Transverse colon (tissue), 4 donors: ENCODE measurements around the gene SEC61A1. TPM values are rescaled to one million over a fixed set of nuclear protein-coding genes. Genes with fewer than 3 reads are reported as not detected.

Source experiments
- DNase-seq: peaks from one replicate; pipeline ENCODE4 v3.0.0-alpha.2; 2019
- H3K27ac ChIP-seq, 4 donors: fragments of 200-600 bp; sonication (generic); 2 replicates each; pipeline ENCODE4 v1.5.1; 2016 to 2018; ENCODE audit warnings: inconsistent platforms in 4 of 4
- H3K27me3 ChIP-seq: fragments of 200-600 bp; sonication (generic); 2 replicates; pipeline ENCODE4 v1.5.1; 2017; ENCODE audit warnings: inconsistent platforms
- H3K36me3 ChIP-seq, 4 donors: fragments of 200-600 bp; sonication (generic); 2 replicates each; pipeline ENCODE4 v1.5.1; 2017 to 2019; ENCODE audit warnings: inconsistent platforms in 4 of 4
- H3K4me1 ChIP-seq, 4 donors: fragments of 200-600 bp; sonication (generic); 2 replicates each; pipeline ENCODE4 v1.5.1; 2017 to 2020; ENCODE audit warnings: inconsistent platforms in 4 of 4
- H3K4me3 ChIP-seq, 4 donors: fragments of 200-600 bp; sonication (generic); 1 replicate in 1 of 4; 2 replicates in 3 of 4; pipeline versions ENCODE4 v1.5.1 to v1.6.1; 2017 to 2019; ENCODE audit warnings: inconsistent platforms in 4 of 4
- H3K9me3 ChIP-seq, 2 donors: fragments of 200-600 bp; sonication (generic); 2 replicates each; pipeline ENCODE4 v1.5.1; 2017 to 2019; ENCODE audit warnings: inconsistent platforms in 2 of 2
- EP300 ChIP-seq: sonication (generic); formaldehyde crosslinking; IDR thresholded peaks from one replicate; pipeline ENCODE4 v1.6.1; 2017; ENCODE audit warnings: antibody characterized with exemption, low read depth
- POLR2A ChIP-seq: fragments of 450-650 bp; IDR thresholded peaks from one replicate; pipeline ENCODE4 v1.6.1; 2016; ENCODE audit warnings: antibody characterized with exemption, mild to moderate bottlenecking, moderate library complexity
- POLR2AphosphoS5 ChIP-seq, 3 donors: sonication (generic); formaldehyde crosslinking; IDR thresholded peaks; one replicate each; pipeline ENCODE4 v1.6.1; 2016; ENCODE audit warnings: antibody characterized with exemption in 3 of 3
- WGBS, 2 donors: methylation state at CpG; one replicate each; pipeline ENCODE4 v1.1.5; 2018; ENCODE audit warnings: low coverage in 1 of 2; 5-methylcytosine and 5-hydroxymethylcytosine counted together
- in situ Hi-C, 4 donors: fragments of 200-750 bp; cut with MboI; loops; one replicate each; pipeline versions ENCODE4 v1.15.0 to v1.15.1; 2017; ENCODE audit warnings: low sequenced_read_pairs in 3 of 4, low pct_ligation_motif_present in 1 of 4, low pct_unique_long_range_greater_than_20kb in 1 of 4
- intact Hi-C: fragments of 100-400 bp; cut with DNase I; formaldehyde crosslinking; loops from one replicate; pipeline ENCODE4 v1.15.1; 2023; ENCODE audit warnings: low total_unique reads
- total RNA-seq, 4 donors: library from RNA; depleted of rRNA; stranded (reverse); fragments of >200 nt; gene quantifications; one replicate each; pipeline ENCODE4 v1.1.0, GENCODE V29; 2016
- TF ChIP-seq, protein P1 (sequence below), 5 experiments: fragments of 200-600 bp in 3 of 5; fragments of 450-650 bp in 2 of 5; sonication (generic) in 3 of 5; IDR thresholded peaks; 1 replicate in 2 of 5; 2 replicates in 3 of 5; pipeline ENCODE4 v1.5.1; 2016 to 2017; ENCODE audit warnings: antibody characterized with exemption in 5 of 5, inconsistent platforms in 3 of 5, mild to moderate bottlenecking in 2 of 5, moderate library complexity in 1 of 5

SEC61A1 gene
- total RNA-seq, 4 donors from 2014 or later = 86.6 to 116 (median 115) TPM

GRCh38 chr3:128077665-128078064, 25.4 kb downstream of the SEC61A1 start:
- in situ Hi-C loops (loop anchor here in 3 of 4 donors (25.0 kb wide), 3 partner anchors 410 to 535 kb away; partner anchors contain the start of gene GATA2 (in 1 of the 3)), intact Hi-C loops (no loop called here)
- H3K4me3 ChIP-seq = no peak overlapping the region
- no peak for DNase-seq
- 67% methylated on average over 1 of the region's 1 CpG; no CpG with 5 or more reads in 1 of the 2 donors for WGBS, 2 donors
- no peaks in the 10 kb centered on the region for H3K36me3 ChIP-seq
- no peaks in the 10 kb centered on the region for H3K9me3 ChIP-seq
- peaks cover 4% of the 10 kb centered on the region for H3K27me3 ChIP-seq
- H3K4me1 ChIP-seq = peaks cover 8 to 38% (median 34%) of the 10 kb centered on the region in 4 donors
- H3K27ac ChIP-seq = no peak overlapping the region
- no peak for TF ChIP-seq POLR2AphosphoS5 (IDR thresholded peaks at IDR 0.05)
- TF ChIP-seq POLR2A = no peak
- TF ChIP-seq, protein P1, sequence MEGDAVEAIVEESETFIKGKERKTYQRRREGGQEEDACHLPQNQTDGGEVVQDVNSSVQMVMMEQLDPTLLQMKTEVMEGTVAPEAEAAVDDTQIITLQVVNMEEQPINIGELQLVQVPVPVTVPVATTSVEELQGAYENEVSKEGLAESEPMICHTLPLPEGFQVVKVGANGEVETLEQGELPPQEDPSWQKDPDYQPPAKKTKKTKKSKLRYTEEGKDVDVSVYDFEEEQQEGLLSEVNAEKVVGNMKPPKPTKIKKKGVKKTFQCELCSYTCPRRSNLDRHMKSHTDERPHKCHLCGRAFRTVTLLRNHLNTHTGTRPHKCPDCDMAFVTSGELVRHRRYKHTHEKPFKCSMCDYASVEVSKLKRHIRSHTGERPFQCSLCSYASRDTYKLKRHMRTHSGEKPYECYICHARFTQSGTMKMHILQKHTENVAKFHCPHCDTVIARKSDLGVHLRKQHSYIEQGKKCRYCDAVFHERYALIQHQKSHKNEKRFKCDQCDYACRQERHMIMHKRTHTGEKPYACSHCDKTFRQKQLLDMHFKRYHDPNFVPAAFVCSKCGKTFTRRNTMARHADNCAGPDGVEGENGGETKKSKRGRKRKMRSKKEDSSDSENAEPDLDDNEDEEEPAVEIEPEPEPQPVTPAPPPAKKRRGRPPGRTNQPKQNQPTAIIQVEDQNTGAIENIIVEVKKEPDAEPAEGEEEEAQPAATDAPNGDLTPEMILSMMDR (IDR thresholded peaks at IDR 0.05) = no peak
- no peak for TF ChIP-seq EP300

- 92 to 93% methylated on average over 3 to 5 of the region's 5 CpGs for WGBS, 2 donors
- H3K4me1 ChIP-seq = peaks cover 8 to 40% (median 35%) of the 10 kb centered on the region in 4 donors
- in situ Hi-C loops (loop anchor here in 3 of 4 donors (25.0 kb wide), 3 partner anchors 409 to 534 kb away; partner anchors contain the start of gene GATA2 (in 1 of the 3)), intact Hi-C loops (no loop called here)
- H3K27me3 ChIP-seq = peaks cover 4% of the 10 kb centered on the region
- no peak for TF ChIP-seq POLR2AphosphoS5 (IDR thresholded peaks at IDR 0.05)
- TF ChIP-seq, protein P1 (IDR thresholded peaks at IDR 0.05) = no peak
- TF ChIP-seq POLR2A = no peak
- no peak for TF ChIP-seq EP300
- DNase-seq = no peak
- H3K36me3 ChIP-seq = no peaks in the 10 kb centered on the region
- H3K4me3 ChIP-seq = no peak overlapping the region
- no peaks in the 10 kb centered on the region for H3K9me3 ChIP-seq
- no peak overlapping the region for H3K27ac ChIP-seq
Observed at GRCh38 chr3:128078322-128078721, 26.1 kb downstream of the SEC61A1 start.

DNA sequence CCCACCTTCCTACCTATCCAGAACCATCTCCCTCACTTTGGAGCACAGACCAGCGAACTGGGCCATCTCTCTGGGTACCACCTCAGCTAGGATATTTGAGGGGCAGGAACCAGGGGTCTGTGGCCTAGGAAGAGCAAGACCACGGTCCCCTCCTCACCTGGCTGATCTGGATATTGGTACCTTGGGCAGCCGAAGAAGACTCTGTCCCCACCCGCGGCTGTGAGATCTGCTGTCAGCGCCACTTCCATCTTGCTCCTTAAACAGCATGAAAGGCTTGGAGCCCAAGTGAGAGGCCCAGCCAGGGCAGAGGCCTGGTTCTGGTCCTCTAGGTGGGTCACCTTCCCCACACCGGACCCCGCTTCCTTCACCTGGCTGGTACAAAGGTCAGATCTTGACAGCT, 26.6 kb downstream of the SEC61A1 start:
- 95% methylated on average over 8 of the region's 8 CpGs; no CpG with 5 or more reads in 1 of the 2 donors for WGBS, 2 donors
- intact Hi-C loops = no loop called here
- Histone ChIP-seq H3K9me3 (no peaks in the 10 kb centered on the region), H3K4me1 (peaks cover 8 to 46% (median 36%) of the 10 kb centered on the region in 4 donors), H3K27me3 (peaks cover 4% of the 10 kb centered on the region), H3K4me3 (no peak overlapping the region), H3K36me3 (no peaks in the 10 kb centered on the region), H3K27ac (no peak overlapping the region)
- DNase-seq = no peak
- TF ChIP-seq EP300 (no peak), POLR2A (no peak), POLR2AphosphoS5 (IDR thresholded peaks at IDR 0.05) (no peak)
- TF ChIP-seq, protein P1 (IDR thresholded peaks at IDR 0.05) = no peak
- in situ Hi-C loops = loop anchor here in 3 of 4 donors (25.0 kb wide), 3 partner anchors 408 to 533 kb away; partner anchors contain the start of gene GATA2 (in 1 of the 3)

GRCh38 chr3:128079823-128080222, 27.6 kb downstream of the SEC61A1 start:
- intact Hi-C loops = no loop called here
- Histone ChIP-seq H3K9me3 (no peaks in the 10 kb centered on the region), H3K27me3 (peaks cover 4% of the 10 kb centered on the region), H3K36me3 (no peaks in the 10 kb centered on the region), H3K4me1 (peaks cover 8 to 54% (median 42%) of the 10 kb centered on the region in 4 donors), H3K27ac (no peak overlapping the region), H3K4me3 (no peak overlapping the region)
- WGBS, 2 donors = 96% methylated on average over 9 of the region's 9 CpGs; no CpG with 5 or more reads in 1 of the 2 donors
- TF ChIP-seq EP300 = no peak
- TF ChIP-seq, protein P1 (IDR thresholded peaks at IDR 0.05) = no peak
- no peak for TF ChIP-seq POLR2AphosphoS5 (IDR thresholded peaks at IDR 0.05)
- no peak for TF ChIP-seq POLR2A
- DNase-seq = no peak
- in situ Hi-C loops = loop anchor here in 3 of 4 donors (25.0 kb wide), 3 partner anchors 407 to 532 kb away; partner anchors contain the start of gene GATA2 (in 1 of the 3)
